ENCODE measurements around the gene MARCHF4.

DNA sequence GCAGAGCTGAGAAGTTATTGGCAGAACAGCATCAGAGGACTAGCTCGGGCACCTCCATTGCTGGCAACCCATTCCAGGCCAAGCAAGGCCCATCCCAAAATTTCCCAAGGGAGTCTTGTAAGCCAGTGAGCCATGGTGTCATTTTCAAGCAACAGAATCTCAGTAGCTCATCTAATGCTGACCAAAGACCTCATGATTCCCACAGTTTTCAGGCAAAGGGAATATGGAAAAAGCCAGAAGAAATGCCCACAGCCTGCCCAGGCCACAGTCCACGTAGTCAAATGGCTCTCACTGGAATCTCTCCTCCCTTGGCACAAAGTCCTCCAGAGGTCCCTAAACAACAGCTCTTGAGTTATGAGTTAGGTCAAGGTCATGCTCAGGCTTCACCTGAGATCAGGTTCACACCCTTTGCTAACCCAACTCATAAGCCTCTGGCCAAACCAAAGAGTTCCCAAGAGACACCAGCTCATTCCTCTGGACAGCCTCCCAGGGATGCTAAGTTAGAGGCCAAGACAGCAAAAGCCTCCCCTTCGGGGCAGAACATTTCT is 42.6 kb upstream of the MARCHF4 start:
- TF ChIP-seq CEBPB (IDR thresholded peaks at IDR 0.05; ENCODE audit: low read depth, low read length) (no peak), CTCF (conservative IDR thresholded peaks at IDR 0.05; ENCODE audit: low read depth, low read length) (no peak), RFX5 (IDR thresholded peaks at IDR 0.05; ENCODE audit: low read depth, low read length) (no peak), SMC3 (IDR thresholded peaks at IDR 0.05; ENCODE audit: low read depth, low read length) (no peak), POLR2A (IDR thresholded peaks at IDR 0.05; ENCODE audit: low read depth, low read length) (no peak), MAFK (IDR thresholded peaks at IDR 0.05; ENCODE audit: low read depth, low read length) (no peak), RAD21 (IDR thresholded peaks at IDR 0.05; ENCODE audit: low read length) (no peak), RCOR1 (IDR thresholded peaks at IDR 0.05; ENCODE audit: insufficient replicate concordance, low read length) (no peak), MAZ (IDR thresholded peaks at IDR 0.05; ENCODE audit: borderline replicate concordance, low read depth, low read length) (no peak), NFE2L2 (IDR thresholded peaks at IDR 0.05; ENCODE audit: low read depth, low read length) (no peak), MXI1 (IDR thresholded peaks at IDR 0.05; ENCODE audit: borderline replicate concordance, low read depth, low read length) (no peak)
- TF ChIP-seq, protein P1, sequence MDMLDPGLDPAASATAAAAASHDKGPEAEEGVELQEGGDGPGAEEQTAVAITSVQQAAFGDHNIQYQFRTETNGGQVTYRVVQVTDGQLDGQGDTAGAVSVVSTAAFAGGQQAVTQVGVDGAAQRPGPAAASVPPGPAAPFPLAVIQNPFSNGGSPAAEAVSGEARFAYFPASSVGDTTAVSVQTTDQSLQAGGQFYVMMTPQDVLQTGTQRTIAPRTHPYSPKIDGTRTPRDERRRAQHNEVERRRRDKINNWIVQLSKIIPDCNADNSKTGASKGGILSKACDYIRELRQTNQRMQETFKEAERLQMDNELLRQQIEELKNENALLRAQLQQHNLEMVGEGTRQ (IDR thresholded peaks at IDR 0.05; ENCODE audit: low read depth, low read length) = no peak
- TF ChIP-seq, protein P2, sequence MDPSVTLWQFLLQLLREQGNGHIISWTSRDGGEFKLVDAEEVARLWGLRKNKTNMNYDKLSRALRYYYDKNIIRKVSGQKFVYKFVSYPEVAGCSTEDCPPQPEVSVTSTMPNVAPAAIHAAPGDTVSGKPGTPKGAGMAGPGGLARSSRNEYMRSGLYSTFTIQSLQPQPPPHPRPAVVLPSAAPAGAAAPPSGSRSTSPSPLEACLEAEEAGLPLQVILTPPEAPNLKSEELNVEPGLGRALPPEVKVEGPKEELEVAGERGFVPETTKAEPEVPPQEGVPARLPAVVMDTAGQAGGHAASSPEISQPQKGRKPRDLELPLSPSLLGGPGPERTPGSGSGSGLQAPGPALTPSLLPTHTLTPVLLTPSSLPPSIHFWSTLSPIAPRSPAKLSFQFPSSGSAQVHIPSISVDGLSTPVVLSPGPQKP (IDR thresholded peaks at IDR 0.05; ENCODE audit: borderline replicate concordance, low read depth, low read length) = no peak

Data from IMR-90 (cell line).